WI38 (cell line): ENCODE data around the gene TRRAP.
A peak's percentile ranks its signal among the peaks of the same experiment; 100 is the strongest.

Experiments
- H3K4me3 ChIP-seq: 2 replicates; pipeline ENCODE4 v1.5.1; 2011; ENCODE audit warnings: low read depth, mild to moderate bottlenecking, control low read depth, low read length
- TF ChIP-seq, protein P1 (sequence below): IDR thresholded peaks from 2 replicates; pipeline ENCODE4 v1.5.1; 2012; ENCODE audit warnings: low read depth, mild to moderate bottlenecking, control low read depth, low read length

Gene TRRAP

DNA sequence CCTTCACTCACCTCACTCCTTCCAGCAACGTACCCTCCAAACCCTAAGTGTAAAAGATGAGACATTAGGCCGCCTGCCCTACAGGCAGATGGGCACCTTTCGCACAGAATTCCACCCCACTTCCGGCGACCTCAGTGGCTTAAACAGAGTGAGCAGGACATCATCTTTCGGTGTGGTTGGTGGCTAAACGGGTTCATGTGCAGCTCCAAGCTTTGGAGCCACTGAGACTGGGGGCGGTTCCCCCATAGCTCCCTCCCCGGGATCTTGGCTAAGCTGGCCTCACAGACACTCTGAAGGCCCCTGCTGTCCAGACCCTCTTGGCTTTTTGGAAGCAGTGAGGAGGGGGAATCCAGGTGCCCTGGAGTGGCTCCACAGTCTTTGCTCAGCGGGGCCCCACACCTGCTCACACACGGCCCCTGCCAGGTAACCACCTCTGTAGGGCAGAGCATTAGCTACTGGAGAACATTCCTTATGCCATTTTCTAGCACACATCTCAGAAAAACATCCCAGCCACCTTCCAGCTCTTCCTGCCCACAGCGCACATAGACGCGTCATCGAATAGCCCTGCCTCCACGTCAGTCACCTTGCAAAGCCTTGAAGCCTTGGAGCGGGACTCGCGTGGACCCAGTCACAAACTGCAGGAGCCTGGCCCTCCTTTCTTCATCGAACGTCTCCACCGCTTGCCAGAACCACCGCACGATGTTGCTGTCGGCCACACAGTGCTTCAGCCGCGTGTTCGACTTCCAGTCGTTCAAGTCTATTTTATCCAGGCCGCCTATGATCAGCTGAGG, 156.8 kb downstream of the TRRAP start:
- no peak overlapping the region for H3K4me3 ChIP-seq
- TF ChIP-seq, protein P1, sequence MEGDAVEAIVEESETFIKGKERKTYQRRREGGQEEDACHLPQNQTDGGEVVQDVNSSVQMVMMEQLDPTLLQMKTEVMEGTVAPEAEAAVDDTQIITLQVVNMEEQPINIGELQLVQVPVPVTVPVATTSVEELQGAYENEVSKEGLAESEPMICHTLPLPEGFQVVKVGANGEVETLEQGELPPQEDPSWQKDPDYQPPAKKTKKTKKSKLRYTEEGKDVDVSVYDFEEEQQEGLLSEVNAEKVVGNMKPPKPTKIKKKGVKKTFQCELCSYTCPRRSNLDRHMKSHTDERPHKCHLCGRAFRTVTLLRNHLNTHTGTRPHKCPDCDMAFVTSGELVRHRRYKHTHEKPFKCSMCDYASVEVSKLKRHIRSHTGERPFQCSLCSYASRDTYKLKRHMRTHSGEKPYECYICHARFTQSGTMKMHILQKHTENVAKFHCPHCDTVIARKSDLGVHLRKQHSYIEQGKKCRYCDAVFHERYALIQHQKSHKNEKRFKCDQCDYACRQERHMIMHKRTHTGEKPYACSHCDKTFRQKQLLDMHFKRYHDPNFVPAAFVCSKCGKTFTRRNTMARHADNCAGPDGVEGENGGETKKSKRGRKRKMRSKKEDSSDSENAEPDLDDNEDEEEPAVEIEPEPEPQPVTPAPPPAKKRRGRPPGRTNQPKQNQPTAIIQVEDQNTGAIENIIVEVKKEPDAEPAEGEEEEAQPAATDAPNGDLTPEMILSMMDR, result no peak

DNA sequence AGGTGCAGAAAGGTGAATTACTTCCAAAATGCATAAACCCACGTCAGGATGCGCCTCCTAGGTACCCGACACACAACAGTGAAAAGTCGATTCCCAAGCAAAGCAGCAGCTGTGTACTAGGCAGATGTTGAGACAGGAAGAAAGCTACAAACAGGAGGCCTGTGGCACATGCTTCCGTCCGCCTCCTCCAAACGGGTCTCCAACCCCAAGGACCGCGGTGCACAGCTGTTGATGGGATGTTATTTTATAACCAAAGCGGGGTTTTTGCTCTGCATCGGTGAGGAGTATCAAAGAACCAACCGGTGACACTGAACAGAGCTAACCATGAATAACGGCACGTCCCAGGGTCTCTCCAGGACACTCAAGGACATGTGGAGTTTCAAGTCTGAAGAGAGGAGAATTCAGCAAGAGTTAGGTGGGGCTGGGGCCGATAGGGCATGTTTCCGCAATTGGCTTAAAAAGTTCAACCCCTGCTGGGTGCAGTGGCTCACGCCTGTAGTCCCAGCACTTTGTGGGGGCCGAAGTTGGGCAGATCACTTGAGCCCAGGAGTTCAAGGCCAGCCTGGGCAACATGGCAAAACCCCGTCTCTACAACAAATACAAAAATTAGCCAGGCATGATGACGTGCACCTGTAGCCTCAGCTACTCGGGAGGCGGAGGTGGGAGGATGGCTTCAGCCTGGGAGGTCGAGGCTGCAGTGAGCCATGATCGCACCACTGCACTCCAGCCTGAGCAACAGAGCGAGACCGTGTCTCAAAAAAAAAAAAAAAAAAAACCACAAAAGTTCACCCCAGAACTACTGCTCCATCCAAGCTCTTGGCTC, 157.6 kb downstream of the TRRAP start:
- TF ChIP-seq, protein P1, result no peak
- H3K4me3 ChIP-seq, result no peak overlapping the region

DNA sequence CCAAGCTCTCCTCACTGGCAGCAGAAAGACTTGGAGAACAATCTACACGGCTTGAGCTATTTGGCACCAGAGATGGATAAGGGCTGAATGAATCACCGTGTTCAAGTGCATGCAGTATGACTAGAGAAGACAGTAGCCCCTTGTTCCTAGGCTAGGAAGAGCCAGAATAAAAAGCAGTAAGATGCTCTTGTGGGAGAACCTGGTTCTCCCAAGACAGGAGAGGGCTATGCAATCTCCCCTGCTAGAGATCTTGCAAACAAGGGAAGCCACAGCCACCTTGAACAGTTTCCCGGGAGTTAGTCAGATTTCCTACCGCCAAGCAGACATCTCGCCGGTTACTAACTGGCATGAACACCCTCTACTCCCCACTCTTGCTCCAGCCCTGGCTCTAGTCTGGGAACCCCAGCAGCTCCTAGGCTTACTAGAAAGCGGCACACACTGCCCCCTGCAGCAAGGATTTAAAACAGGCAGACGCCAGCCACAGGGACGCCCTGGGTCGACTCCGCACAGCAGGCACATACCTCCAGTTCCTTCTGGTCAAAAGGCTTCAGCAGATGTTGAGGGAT, 158.3 kb downstream of the TRRAP start:
- H3K4me3 ChIP-seq, result no peak overlapping the region
- TF ChIP-seq, protein P1, result 0 out of 2 replicates have a peak, but pooled peaks have one; percentile 26

DNA sequence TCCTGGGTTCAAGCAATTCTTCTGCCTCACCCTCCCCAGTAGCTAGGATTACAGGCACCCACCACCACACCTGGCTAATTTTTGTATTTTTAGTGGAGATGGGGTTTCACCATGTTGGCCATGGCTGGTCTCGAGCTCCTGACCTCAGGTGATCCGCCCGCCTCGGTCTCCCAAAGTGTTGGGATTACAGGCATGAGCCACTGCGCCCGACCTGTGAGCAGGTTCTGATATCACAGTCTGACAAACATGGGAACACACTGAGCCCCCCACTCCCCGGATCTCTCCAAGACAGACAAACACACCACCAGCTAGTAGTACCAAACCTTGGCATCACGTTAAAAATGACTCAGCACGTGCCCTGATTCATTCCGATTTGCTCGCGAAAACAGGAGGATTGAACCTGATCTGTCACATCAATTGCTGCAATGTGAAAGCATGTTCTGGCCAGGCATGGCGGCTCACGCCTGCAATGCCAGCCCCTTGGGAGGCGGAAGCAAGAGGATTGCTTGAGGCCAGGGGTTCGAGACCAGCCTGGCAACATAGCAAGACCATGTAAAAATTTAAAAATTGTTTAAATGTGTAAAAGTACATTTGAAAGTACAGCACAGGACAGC, 159.1 kb downstream of the TRRAP start:
- TF ChIP-seq, protein P1, result no peak
- no peak overlapping the region for H3K4me3 ChIP-seq

DNA sequence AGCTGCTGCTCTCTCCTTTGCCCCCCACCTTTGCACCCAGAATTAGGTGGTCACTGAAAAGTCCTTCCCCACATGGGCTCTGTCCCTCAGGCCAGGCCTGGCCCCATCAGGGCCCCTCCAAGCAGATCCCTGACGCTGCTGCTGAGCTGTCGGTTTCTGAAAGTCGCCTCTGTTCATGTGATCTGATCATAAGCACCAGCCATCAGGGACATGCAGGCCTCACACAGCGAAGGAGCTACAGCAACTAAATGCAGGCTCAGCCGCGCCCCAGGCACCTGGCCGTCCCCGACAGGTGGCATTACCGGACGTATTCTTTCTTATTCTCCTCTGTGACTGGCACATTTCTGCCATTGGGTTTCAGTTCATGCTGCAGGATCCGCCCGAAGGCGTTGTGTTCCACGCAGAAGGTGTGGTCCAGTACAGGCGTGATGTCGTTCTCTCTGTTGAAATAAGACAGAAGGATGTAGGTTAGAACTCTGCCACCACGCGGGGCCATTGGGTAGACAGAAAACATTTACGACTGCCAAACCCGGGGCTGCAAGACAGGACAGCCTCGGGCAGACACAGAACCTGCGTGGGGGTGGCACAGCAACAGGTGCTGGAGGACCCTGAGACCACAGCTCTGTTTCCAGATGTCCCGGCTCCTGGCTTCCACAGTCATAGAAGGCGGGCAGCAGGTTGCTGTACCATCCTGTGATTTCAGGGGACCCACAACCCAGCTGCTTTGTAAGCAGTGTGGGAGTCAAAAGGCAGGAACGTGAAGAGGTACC, 159.9 kb downstream of the TRRAP start:
- TF ChIP-seq, protein P1, result no peak
- H3K4me3 ChIP-seq, result no peak overlapping the region

DNA sequence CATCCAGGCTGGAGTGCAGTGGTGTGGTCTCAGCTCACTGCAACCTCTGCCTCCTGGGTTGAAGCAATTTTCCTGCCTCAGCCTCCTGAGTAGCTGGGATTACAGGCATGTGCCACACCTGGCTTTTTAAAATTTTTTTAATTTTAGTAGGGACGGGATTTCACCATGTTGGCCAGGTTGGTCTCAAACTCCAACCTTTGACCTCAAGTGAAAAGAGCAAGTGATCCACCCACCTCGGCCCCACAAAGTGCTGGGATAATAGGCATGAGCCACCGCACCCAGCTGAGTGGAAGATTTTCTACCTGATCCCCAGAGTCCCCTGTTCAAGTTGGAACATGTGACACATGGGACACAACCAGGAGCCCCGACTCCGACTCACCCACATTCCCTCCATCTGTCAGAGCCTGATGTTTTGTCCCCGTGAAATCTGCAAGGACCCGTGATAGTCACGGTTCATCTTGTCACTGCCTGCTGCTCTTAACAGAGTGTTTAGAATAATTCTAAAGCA, 161.1 kb downstream of the TRRAP start:
- H3K4me3 ChIP-seq, result no peak overlapping the region
- TF ChIP-seq, protein P1, result no peak
